ENCODE data around the gene GALNT16.
"Not testable (repeated sequence)": the region's sequence is repeated elsewhere in the genome, so short reads cannot be mapped to it uniquely, and the experiment has no call there.

The GALNT16 gene

GRCh38 chr14:69285661-69286255 lies 25.8 kb downstream of the GALNT16 start:
- DNase-seq (ENCODE audit: low read depth), result no peak

DNA sequence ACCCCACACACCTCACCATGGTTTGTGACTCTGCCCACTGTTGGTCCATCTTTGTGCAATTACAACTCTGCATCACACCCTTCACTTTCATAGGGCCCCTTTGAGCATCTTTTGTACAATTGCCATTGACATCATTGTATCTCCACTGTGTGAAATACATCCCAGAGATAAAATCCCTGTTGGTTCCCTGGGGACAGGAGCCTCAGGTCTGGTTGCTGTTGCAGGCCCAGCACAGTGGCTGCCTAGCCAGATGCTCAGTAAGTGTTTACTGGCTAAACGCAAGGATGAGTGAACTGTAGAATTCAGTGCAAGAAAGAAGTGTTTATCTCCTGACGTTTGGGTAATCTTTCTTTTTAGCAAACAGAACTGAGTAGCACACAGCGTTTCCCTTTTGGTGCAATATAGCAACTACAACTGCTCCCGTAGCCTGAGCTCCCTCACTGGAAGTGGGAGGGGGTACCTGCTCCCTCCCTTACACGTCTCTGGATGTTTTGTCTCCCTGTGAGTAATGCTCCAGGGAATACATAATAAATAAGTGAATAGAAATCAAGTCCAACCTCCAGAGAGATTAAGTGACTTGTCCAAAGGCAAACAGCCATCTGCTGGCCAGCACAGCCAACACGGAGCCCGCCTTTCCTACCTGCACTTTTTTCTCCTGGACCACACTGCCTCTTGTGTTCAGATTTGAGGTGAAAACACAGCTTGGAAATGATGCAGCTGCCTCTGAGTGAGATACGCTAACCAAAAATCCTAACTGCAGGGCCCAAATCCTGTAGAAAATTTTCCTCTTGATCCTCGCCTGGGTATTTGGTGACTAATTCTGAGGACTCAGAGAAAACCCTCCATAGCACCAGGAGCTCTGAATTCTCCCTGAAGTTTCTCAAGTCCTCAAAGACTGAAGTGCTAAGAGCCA lies 27.4 kb downstream of the GALNT16 start:
- no peak for DNase-seq (ENCODE audit: low read depth)

GRCh38 chr14:69288011-69288771 lies 28.2 kb downstream of the GALNT16 start:
- DNase-seq (ENCODE audit: low read depth), result peak; percentile 96

GRCh38 chr14:69288956-69289705 lies 29.2 kb downstream of the GALNT16 start:
- peak; percentile 32 for DNase-seq (ENCODE audit: low read depth)

- DNase-seq (ENCODE audit: low read depth), result peak; percentile 57
These were observed 30.0 kb downstream of the GALNT16 start for GRCh38 chr14:69289811-69290520.

GRCh38 chr14:69290881-69291280 lies 30.9 kb downstream of the GALNT16 start:
- not testable (repeated sequence) for DNase-seq (ENCODE audit: low read depth)

DNA sequence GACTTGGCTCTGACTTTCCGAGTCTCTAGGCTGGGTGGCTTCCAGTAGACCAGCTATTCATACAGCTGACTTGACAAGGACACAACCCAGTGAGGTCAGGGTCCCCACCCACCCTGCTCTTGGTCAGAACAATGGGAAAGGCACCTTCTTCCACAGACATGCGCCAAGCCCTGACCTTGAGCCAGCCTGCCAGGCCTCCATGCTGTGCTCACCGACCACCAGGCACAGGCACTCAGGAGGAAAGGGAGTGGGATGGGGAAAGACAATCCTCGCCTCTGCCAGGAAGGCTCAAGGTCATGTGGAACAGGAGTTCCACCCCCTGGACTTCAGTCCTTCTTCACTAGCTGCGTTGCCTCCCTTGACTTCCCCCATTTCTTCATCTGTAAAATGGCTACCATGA lies 31.4 kb downstream of the GALNT16 start:
- no peak for DNase-seq (ENCODE audit: low read depth)

- no peak for DNase-seq (ENCODE audit: low read depth)
These were observed 32.1 kb downstream of the GALNT16 start for GRCh38 chr14:69291891-69292561.

DNA sequence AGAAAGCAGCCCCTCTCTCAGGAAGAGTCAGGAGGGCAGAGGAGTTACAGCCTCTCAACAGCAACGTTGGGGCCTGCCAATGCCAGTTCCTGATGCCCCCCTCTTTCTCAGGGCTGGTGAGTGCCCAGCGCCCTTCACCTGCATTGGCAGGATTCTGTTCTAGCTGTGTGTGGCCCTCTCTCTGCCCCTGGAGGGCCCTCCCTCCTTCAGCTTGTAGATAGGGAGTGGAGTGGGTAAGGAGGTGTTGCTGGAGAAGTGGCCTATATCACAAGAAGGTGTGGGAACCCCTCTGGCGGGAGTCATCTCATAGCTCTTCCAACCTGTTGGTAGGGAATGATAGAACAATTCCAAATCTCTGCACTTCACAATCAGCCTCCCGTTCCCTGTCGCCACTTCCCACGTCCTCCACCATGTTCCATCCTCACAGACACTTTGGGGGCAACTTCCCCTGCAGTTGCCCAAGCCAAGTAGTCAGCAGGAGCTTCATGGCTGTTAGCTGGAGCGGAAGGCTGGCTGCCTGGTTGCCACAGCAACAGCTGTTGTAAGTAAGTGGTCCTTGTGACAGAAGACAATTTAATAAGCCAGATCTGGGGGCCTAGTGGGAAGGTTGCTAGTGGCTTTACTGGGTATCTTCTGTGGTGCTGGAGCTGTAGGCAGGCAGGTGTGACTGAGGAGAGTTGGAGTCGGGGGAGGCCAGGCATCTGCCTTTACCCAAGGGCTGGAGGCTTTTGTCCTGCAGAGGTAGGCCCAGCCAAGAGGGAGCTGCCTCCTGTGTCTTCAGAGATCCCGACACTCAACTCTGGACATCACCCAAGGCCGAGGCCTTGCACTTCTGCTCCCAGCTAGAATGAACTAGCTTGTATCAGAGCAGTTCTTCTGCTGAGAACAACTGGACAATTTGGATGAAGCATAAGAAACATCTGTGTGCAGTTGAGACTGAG lies 38.4 kb downstream of the GALNT16 start:
- no peak for DNase-seq (ENCODE audit: low read depth)

GRCh38 chr14:69299286-69300035 lies 39.5 kb downstream of the GALNT16 start:
- DNase-seq (ENCODE audit: low read depth), result no peak

GRCh38 chr14:69300601-69301221 lies 40.8 kb downstream of the GALNT16 start:
- no peak for DNase-seq (ENCODE audit: low read depth)

GRCh38 chr14:69303086-69303485 lies 43.1 kb downstream of the GALNT16 start:
- DNase-seq (ENCODE audit: low read depth), result no peak

DNA sequence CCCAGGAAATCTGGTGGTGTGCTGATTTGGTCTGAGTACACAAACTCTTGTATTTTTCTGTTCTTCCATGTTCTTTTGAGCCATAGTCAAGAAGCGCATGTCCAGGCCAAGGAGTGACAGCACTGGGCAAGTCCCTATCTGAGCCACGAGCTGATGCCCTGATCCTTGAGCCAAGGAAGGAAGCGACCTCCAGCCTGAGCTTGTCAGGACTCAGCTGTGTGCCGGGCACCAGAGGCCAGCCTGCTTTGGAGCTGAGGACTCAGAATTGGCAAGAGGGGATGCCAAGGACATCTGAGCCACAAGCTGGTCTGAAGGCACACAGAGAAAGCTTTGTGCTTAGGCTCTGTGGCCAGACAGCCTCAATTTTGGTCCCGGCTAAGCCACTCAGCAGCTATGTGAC lies 52.6 kb downstream of the GALNT16 start:
- DNase-seq (ENCODE audit: low read depth), result no peak

GRCh38 chr14:69313176-69313575 lies 53.2 kb downstream of the GALNT16 start:
- no peak for DNase-seq (ENCODE audit: low read depth)

DNA sequence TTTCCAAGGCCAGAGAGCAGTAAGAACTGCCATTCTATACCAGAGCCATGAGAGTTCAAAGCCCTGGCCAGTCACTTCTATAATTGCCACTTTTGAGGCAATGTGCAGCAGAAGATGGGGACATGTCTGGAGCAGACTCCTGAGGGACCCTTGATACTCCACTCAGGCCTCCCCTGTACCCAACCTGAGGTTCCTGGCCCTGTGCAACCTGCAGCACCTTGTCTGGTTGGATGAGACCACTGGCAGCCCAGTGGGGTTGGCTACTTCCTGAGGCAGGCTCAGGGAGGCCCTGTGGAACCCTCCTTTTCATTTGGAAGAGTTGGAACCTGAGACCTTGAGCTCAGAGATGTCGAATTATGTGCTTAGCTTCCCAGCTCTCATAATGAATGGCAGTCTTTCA lies 54.4 kb downstream of the GALNT16 start:
- no peak for DNase-seq (ENCODE audit: low read depth)

- DNase-seq (ENCODE audit: low read depth), result no peak
These were observed 55.3 kb downstream of the GALNT16 start for GRCh38 chr14:69315301-69315700.

DNA sequence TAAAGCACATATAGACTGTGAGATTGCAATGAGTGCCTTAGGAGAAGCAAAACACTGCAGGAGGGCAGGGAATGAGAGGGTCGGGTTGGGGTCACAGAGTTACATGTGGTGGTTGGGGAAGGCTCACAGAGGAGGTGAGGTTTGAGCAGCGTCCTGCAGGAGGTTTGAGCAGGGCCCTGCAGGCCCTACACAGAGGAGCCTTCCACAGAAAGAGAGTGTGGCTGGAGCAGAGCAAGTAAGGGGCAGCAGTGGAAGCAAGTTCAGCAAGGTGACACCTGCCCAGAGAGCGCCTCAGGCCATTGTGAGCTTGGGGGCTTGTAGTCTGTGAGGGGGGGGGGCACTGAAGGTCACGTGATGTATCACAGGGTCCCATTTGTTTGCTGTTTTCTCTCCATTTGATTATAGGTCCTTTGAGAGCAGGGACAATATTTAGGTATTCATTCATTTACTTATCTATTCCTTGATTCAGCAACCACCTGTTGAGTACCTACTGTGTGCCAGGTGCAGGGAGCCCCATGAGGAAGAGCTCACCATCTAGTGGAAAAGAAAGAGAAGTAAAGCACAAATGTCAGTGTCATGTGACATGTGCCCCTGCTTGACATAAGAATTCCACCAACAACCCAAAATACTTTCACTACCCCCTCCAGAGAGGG lies 56.6 kb downstream of the GALNT16 start:
- DNase-seq (ENCODE audit: low read depth), result no peak
